OCI-LY7 (cell line): ENCODE measurements around the gene AXIN1. TPM values are rescaled to one million over a fixed set of nuclear protein-coding genes. Genes with fewer than 3 reads are reported as not detected.

Experiments used
- BruUV-seq: library from RNA; stranded (reverse); fragments of 400-500 nt; replicated peaks from 2 replicates; lab custom pipeline; 2021; lab: Mats Ljungman, UMichigan
- CTCF ChIA-PET: fragments of 300-600 bp; sonication (Branson Sonifier 250); formaldehyde crosslinking; loops from one replicate; lab custom pipeline; 2022; ENCODE audit warnings: antibody characterized with exemption; ENCODE audit not compliant: unreplicated experiment; lab: Charles Lee
- POLR2A ChIA-PET: fragments of 300-600 bp; sonication (Branson Sonifier 250); formaldehyde crosslinking; loops from one replicate; lab custom pipeline; 2022; ENCODE audit warnings: antibody characterized with exemption; lab: Charles Lee
- DNase-seq: peaks from one replicate; pipeline ENCODE4 v3.0.0-alpha.2; 2015; ENCODE audit warnings: low spot score
- H2AFZ ChIP-seq: fragments of 200-600 bp; sonication (generic), shearing (Covaris generic); 2 replicates; pipeline ENCODE4 v1.6.1; 2014; ENCODE audit warnings: mild to moderate bottlenecking, antibody characterized with exemption, low read length, moderate library complexity
- H3K27ac ChIP-seq: fragments of 200-600 bp; sonication (generic); 2 replicates; pipeline ENCODE4 v1.5.1; 2014; ENCODE audit warnings: mixed run types, low read depth, mild to moderate bottlenecking, moderate library complexity, low read length, inconsistent platforms; ENCODE audit not compliant: poor library complexity, severe bottlenecking
- H3K36me3 ChIP-seq: fragments of 200-600 bp; sonication (generic); 2 replicates; pipeline ENCODE4 v1.6.1; 2014; ENCODE audit warnings: mild to moderate bottlenecking, antibody characterized with exemption, low read length, moderate library complexity, mixed read lengths; ENCODE audit not compliant: insufficient read depth
- H3K4me1 ChIP-seq: fragments of 200-600 bp; sonication (generic); 2 replicates; pipeline ENCODE4 v1.5.1; 2014; ENCODE audit warnings: mild to moderate bottlenecking, low read length; ENCODE audit not compliant: insufficient read depth, poor library complexity, severe bottlenecking
- H3K4me2 ChIP-seq: fragments of 200-600 bp; sonication (generic); 2 replicates; pipeline ENCODE4 v1.6.1; 2014; ENCODE audit warnings: mild to moderate bottlenecking, low read length
- H3K4me3 ChIP-seq: fragments of 200-600 bp; sonication (generic); 2 replicates; pipeline ENCODE4 v1.5.1; 2014; ENCODE audit warnings: mild to moderate bottlenecking, low read depth, low read length; ENCODE audit not compliant: poor library complexity, severe bottlenecking
- H3K79me2 ChIP-seq: fragments of 200-600 bp; sonication (generic); 2 replicates; pipeline ENCODE4 v1.6.1; 2016; ENCODE audit warnings: low read depth, mild to moderate bottlenecking, low read length, moderate library complexity, mixed read lengths; ENCODE audit not compliant: insufficient read depth
- H3K9me2 ChIP-seq: fragments of 200-600 bp; sonication (generic); 2 replicates; pipeline ENCODE4 v1.6.1; 2016; ENCODE audit warnings: mild to moderate bottlenecking, low read length, mixed read lengths; ENCODE audit not compliant: insufficient read depth
- H3K9me3 ChIP-seq: fragments of 200-600 bp; sonication (generic); 2 replicates; pipeline ENCODE4 v1.6.1; 2014; ENCODE audit warnings: mild to moderate bottlenecking, mixed run types, low read length, mixed read lengths
- H4K20me1 ChIP-seq: fragments of 200-600 bp; sonication (generic); 2 replicates; pipeline ENCODE4 v1.6.1; 2014; ENCODE audit warnings: mild to moderate bottlenecking, antibody characterized with exemption, low read length, moderate library complexity, mixed read lengths; ENCODE audit not compliant: insufficient read depth
- EZH2phosphoT487 ChIP-seq: fragments of 200-600 bp; sonication (generic); IDR thresholded peaks from 2 replicates; pipeline ENCODE4 v1.6.1; 2018; ENCODE audit warnings: low read depth, borderline replicate concordance, mild to moderate bottlenecking, mixed run types, antibody characterized with exemption, low read length, moderate library complexity, mixed read lengths
- intact Hi-C: fragments of 100-400 bp; cut with micrococcal nuclease; formaldehyde crosslinking; loops from one replicate; pipeline ENCODE4 v1.10.0; 2022; ENCODE audit not compliant: unreplicated experiment
- total RNA-seq, 2 experiments: library from RNA; depleted of rRNA in 1 of 2; stranded (reverse); fragments of >200 nt in 1 of 2; shearing (Covaris generic) in 1 of 2; gene quantifications; 2 replicates each; pipeline ENCODE4 v1.2.3, GENCODE V29; 2014 to 2022
- TF ChIP-seq, protein P1 (sequence below): fragments of 200-600 bp; sonication (generic); conservative IDR thresholded peaks from 2 replicates; pipeline ENCODE4 v1.5.1; 2014; ENCODE audit warnings: mild to moderate bottlenecking, antibody characterized with exemption, low read length, moderate library complexity, mixed read lengths

AXIN1 gene
- total RNA-seq, 2 experiments from 2014 or later = 29.0 to 30.3 TPM

- Histone ChIP-seq H3K4me1 (no peaks in the 10 kb centered on the region), H3K36me3 (no peaks in the 10 kb centered on the region; the same call in 1 of the 2 replicates), H3K4me3 (no peak overlapping the region), H3K9me3 (no peaks in the 10 kb centered on the region), H3K27ac (no peak overlapping the region), H3K9me2 (no peaks in the 10 kb centered on the region), H3K4me2 (no peak overlapping the region), H2AFZ (no peak overlapping the region), H3K79me2 (no peaks in the 10 kb centered on the region), H4K20me1 (no peaks in the 10 kb centered on the region)
- ChIA-PET POLR2A (no interaction called here), CTCF (interaction anchor here (0.6 kb wide), 1 partner anchor 193 kb away, joined by 3 read pairs; no protein-coding TSS in a partner anchor)
- DNase-seq = no peak
- intact Hi-C loops = no loop called here
- TF ChIP-seq, protein P1, sequence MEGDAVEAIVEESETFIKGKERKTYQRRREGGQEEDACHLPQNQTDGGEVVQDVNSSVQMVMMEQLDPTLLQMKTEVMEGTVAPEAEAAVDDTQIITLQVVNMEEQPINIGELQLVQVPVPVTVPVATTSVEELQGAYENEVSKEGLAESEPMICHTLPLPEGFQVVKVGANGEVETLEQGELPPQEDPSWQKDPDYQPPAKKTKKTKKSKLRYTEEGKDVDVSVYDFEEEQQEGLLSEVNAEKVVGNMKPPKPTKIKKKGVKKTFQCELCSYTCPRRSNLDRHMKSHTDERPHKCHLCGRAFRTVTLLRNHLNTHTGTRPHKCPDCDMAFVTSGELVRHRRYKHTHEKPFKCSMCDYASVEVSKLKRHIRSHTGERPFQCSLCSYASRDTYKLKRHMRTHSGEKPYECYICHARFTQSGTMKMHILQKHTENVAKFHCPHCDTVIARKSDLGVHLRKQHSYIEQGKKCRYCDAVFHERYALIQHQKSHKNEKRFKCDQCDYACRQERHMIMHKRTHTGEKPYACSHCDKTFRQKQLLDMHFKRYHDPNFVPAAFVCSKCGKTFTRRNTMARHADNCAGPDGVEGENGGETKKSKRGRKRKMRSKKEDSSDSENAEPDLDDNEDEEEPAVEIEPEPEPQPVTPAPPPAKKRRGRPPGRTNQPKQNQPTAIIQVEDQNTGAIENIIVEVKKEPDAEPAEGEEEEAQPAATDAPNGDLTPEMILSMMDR = no peak
- no peak for TF ChIP-seq EZH2phosphoT487
- no TSS peak for BruUV-seq
Measured at GRCh38 chr16:289395-289997, 63.0 kb downstream of the AXIN1 start.

DNA sequence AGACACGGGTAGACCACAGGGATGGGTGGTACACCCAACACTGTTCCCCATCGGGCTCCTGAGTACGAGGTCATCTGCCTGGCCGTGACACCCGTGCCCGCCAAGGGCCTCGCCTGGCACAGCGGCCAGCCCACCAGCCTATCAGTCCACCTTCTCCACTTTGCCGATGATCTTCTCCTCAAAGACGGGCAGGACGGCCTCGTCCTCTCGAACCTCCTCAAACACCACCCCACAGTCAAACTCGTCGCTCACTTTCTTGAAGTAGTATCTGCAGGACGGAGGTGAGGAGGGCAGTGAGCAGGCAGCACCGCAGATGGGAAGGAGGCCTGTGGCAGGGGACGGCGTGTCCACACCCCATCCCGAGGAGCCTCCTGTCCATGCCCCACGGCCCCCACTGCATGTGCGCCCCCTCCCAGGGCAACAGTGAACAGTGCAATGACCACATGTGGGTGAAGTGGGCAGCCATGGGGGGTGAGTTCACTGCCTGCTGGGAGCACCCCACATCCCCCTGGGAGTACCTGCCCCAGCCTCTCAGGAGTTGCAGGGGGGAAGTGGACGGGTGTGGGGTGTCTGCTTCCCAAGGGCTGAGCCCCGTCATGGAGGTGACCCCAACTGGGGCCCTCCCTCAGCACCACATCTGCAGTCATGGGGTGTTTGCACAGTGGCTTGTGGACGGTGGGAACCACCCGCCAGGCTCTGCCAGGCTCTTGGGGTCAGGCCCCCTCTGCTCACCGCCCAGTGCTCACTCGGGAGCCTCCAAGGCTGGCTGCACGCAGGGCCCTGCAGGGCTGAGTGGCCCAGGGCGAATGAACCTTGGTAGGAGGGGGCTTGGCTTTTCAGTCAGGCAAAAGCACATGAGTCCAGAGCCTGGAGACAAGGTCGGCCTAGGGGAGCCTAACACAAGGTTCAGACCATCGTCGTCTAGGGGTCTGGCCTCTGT is 64.3 kb downstream of the AXIN1 start:
- H2AFZ ChIP-seq = no peak overlapping the region
- ChIA-PET CTCF (interaction anchor here (0.6 kb wide), 1 partner anchor 47 kb away, joined by 3 read pairs; no protein-coding TSS in a partner anchor), POLR2A (no interaction called here)
- H3K9me3 ChIP-seq = no peaks in the 10 kb centered on the region
- DNase-seq = no peak
- H3K9me2 ChIP-seq = no peaks in the 10 kb centered on the region
- no TSS peak for BruUV-seq
- H4K20me1 ChIP-seq = no peaks in the 10 kb centered on the region
- no peaks in the 10 kb centered on the region for H3K79me2 ChIP-seq
- H3K36me3 ChIP-seq = no peaks in the 10 kb centered on the region; the same call in 1 of the 2 replicates
- H3K4me2 ChIP-seq = no peak overlapping the region
- TF ChIP-seq EZH2phosphoT487 = no peak
- TF ChIP-seq, protein P1 = no peak
- H3K4me1 ChIP-seq = no peaks in the 10 kb centered on the region
- intact Hi-C loops = no loop called here
- H3K4me3 ChIP-seq = no peak overlapping the region
- no peak overlapping the region for H3K27ac ChIP-seq
